Occipital lobe (tissue), 2 donors: Measurements from ENCODE around the gene STX2. TPM values are rescaled to one million over a fixed set of nuclear protein-coding genes. Genes with fewer than 3 reads are reported as not detected.
"Not testable (repeated sequence)": the region's sequence is repeated elsewhere in the genome, so short reads cannot be mapped to it uniquely, and the experiment has no call there.

ENCODE experiments used
- DNase-seq: peaks from one replicate; lab custom pipeline; 2025; lab: John Stamatoyannopoulos, UW
- total RNA-seq: library from RNA; depleted of rRNA; stranded (reverse); fragments of >200 nt; gene quantifications from one replicate; pipeline ENCODE4 v1.2.3, GENCODE V29; 2014

The STX2 gene
- total RNA-seq, 1 donor from 2014 or later = 27.3 TPM

GRCh38 chr12:130870442-130871285 lies 31.6 kb upstream of the STX2 start:
- peak; percentile 29 for DNase-seq

- no peak for DNase-seq
Measured at GRCh38 chr12:130868412-130868811, 29.4 kb upstream of the STX2 start.

GRCh38 chr12:130863298-130863697 lies 24.2 kb upstream of the STX2 start:
- DNase-seq = no peak

- not testable (repeated sequence) for DNase-seq
Measured at GRCh38 chr12:130862771-130863170, 23.7 kb upstream of the STX2 start.

GRCh38 chr12:130862161-130862560 lies 23.1 kb upstream of the STX2 start:
- DNase-seq = no peak

- DNase-seq = no peak
Measured at GRCh38 chr12:130860311-130860710, 21.3 kb upstream of the STX2 start.

- no peak for DNase-seq
Measured at GRCh38 chr12:130859161-130859560, 20.1 kb upstream of the STX2 start.

- no peak for DNase-seq
Measured at GRCh38 chr12:130858084-130858483, 19.0 kb upstream of the STX2 start.

- no peak for DNase-seq
Measured at GRCh38 chr12:130856088-130856487, 17.0 kb upstream of the STX2 start.

- DNase-seq = no peak
Measured at GRCh38 chr12:130850418-130851021, 11.5 kb upstream of the STX2 start.

- no peak for DNase-seq
Measured at GRCh38 chr12:130849561-130850417, 10.7 kb upstream of the STX2 start.

GRCh38 chr12:130848785-130849305 lies 9.8 kb upstream of the STX2 start:
- not testable (repeated sequence) for DNase-seq

- not testable (repeated sequence) for DNase-seq
Measured at GRCh38 chr12:130848105-130848504, 9.1 kb upstream of the STX2 start.

- DNase-seq = peak; percentile 9
Measured at GRCh38 chr12:130847112-130847511, 8.1 kb upstream of the STX2 start.

GRCh38 chr12:130846369-130846768 lies 7.3 kb upstream of the STX2 start:
- DNase-seq = no peak

GRCh38 chr12:130839770-130840404 lies 837 bp upstream of the STX2 start:
- no peak for DNase-seq

GRCh38 chr12:130838284-130838950 lies 633 bp downstream of the STX2 start:
- DNase-seq = no peak

GRCh38 chr12:130835436-130835835 lies 3.6 kb downstream of the STX2 start:
- DNase-seq = no peak

GRCh38 chr12:130835011-130835410 lies 4.0 kb downstream of the STX2 start:
- no peak for DNase-seq

GRCh38 chr12:130832561-130833209 lies 6.4 kb downstream of the STX2 start:
- peak; percentile 40 for DNase-seq
